Measurements from ENCODE around the gene MED25. TPM values are rescaled to one million over a fixed set of nuclear protein-coding genes. Genes with fewer than 3 reads are reported as not detected.
A peak's percentile ranks its signal among the peaks of the same experiment; 100 is the strongest.

MED25 gene
- total and polyA plus RNA-seq, 9 of the 15 experiments (the other 6 are each of a cell fraction or from before 2014, with no cell fraction given), result 4.1 to 93.9 (median 19.3) TPM

DNA sequence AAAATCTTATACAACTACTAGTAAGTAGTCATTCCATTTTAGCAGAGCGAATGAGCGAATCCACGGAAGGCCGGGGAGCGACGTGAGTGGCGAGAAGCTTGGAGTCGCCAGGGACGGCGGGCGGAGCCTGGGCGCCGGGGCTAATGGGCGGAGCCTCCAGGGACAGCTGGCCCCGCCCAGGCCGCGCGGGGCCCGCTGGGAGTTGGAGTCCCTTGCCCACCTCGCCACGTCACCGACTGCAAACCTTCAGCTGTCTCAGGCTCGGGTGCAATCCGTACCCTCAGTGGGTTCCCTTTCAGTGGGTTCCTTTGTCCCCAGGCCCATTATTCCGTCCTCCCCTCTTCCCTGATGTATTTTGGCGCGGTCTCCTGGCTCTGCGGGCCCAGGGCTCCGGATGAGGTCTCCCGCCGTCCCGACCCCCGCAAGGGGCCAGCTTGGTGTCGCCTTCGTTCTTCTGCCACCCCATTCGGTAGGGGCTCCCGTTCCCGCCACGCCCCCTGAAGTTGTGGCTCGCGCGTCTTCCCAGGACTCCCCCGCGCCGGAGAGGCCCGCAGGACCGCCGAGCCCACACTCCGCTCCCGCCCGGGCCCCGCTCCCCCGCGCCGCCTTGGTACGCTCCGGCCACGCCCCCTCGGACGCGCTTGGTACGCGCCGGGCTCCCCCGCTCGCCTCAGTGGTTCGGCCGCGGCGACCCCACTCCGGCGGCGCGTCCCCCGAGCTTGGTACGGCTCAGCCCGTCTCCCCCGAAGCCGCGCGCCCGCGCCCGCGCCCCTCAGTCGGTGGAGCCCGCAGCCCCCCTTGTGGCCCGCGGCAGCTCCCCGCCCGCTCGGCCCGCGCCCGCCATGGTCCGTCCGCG is 32.6 kb downstream of the MED25 start, which contains the start of gene PTOV1 (continued):
- TF ChIP-seq, protein P1, sequence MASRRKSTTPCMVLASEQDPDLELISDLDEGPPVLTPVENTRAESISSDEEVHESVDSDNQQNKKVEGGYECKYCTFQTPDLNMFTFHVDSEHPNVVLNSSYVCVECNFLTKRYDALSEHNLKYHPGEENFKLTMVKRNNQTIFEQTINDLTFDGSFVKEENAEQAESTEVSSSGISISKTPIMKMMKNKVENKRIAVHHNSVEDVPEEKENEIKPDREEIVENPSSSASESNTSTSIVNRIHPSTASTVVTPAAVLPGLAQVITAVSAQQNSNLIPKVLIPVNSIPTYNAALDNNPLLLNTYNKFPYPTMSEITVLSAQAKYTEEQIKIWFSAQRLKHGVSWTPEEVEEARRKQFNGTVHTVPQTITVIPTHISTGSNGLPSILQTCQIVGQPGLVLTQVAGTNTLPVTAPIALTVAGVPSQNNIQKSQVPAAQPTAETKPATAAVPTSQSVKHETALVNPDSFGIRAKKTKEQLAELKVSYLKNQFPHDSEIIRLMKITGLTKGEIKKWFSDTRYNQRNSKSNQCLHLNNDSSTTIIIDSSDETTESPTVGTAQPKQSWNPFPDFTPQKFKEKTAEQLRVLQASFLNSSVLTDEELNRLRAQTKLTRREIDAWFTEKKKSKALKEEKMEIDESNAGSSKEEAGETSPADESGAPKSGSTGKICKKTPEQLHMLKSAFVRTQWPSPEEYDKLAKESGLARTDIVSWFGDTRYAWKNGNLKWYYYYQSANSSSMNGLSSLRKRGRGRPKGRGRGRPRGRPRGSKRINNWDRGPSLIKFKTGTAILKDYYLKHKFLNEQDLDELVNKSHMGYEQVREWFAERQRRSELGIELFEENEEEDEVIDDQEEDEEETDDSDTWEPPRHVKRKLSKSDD (conservative IDR thresholded peaks at IDR 0.05; ENCODE audit: low read length), result no peak
- no peak for TF ChIP-seq EHMT2 (IDR thresholded peaks at IDR 0.05)
- TF ChIP-seq ETV1 (tag; conservative IDR thresholded peaks at IDR 0.05; ENCODE audit: low read depth), result no peak
- TF ChIP-seq RBM22 (IDR thresholded peaks at IDR 0.05; ENCODE audit: low read depth, low read length, poor library complexity, severe bottlenecking), result no peak
- peak; percentile 92 for TF ChIP-seq HCFC1 (IDR thresholded peaks at IDR 0.05; ENCODE audit: low read depth, low read length)
- peak; percentile 80 for TF ChIP-seq SUPT5H (IDR thresholded peaks at IDR 0.05)
- TF ChIP-seq ZNF324 (CRISPR knock-in tag; IDR thresholded peaks at IDR 0.05), result no peak
- TF ChIP-seq EP300 (IDR thresholded peaks at IDR 0.05; ENCODE audit: low read length), result peak; percentile 14; the same call in 1 of the 2 replicates
- TF ChIP-seq NCOA4 (IDR thresholded peaks at IDR 0.05; ENCODE audit: partially characterized antibody), result no peak
- TF ChIP-seq TOE1 (IDR thresholded peaks at IDR 0.05; ENCODE audit: borderline replicate concordance), result peak; percentile 83; the same call in 1 of the 2 replicates
- TF ChIP-seq TOE1 (CRISPR knock-in tag; IDR thresholded peaks at IDR 0.05; ENCODE audit: borderline replicate concordance, low read depth), result no peak
- peak; percentile 26 for TF ChIP-seq ASH1L (IDR thresholded peaks at IDR 0.05; ENCODE audit: borderline replicate concordance, low read depth, partially characterized antibody)
- TF ChIP-seq, protein P2, sequence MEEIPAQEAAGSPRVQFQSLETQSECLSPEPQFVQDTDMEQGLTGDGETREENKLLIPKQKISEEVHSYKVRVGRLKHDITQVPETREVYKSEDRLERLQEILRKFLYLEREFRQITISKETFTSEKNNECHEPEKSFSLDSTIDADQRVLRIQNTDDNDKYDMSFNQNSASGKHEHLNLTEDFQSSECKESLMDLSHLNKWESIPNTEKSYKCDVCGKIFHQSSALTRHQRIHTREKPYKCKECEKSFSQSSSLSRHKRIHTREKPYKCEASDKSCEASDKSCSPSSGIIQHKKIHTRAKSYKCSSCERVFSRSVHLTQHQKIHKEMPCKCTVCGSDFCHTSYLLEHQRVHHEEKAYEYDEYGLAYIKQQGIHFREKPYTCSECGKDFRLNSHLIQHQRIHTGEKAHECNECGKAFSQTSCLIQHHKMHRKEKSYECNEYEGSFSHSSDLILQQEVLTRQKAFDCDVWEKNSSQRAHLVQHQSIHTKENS (CRISPR knock-in tag; IDR thresholded peaks at IDR 0.05), result no peak
- TF ChIP-seq, protein P3, sequence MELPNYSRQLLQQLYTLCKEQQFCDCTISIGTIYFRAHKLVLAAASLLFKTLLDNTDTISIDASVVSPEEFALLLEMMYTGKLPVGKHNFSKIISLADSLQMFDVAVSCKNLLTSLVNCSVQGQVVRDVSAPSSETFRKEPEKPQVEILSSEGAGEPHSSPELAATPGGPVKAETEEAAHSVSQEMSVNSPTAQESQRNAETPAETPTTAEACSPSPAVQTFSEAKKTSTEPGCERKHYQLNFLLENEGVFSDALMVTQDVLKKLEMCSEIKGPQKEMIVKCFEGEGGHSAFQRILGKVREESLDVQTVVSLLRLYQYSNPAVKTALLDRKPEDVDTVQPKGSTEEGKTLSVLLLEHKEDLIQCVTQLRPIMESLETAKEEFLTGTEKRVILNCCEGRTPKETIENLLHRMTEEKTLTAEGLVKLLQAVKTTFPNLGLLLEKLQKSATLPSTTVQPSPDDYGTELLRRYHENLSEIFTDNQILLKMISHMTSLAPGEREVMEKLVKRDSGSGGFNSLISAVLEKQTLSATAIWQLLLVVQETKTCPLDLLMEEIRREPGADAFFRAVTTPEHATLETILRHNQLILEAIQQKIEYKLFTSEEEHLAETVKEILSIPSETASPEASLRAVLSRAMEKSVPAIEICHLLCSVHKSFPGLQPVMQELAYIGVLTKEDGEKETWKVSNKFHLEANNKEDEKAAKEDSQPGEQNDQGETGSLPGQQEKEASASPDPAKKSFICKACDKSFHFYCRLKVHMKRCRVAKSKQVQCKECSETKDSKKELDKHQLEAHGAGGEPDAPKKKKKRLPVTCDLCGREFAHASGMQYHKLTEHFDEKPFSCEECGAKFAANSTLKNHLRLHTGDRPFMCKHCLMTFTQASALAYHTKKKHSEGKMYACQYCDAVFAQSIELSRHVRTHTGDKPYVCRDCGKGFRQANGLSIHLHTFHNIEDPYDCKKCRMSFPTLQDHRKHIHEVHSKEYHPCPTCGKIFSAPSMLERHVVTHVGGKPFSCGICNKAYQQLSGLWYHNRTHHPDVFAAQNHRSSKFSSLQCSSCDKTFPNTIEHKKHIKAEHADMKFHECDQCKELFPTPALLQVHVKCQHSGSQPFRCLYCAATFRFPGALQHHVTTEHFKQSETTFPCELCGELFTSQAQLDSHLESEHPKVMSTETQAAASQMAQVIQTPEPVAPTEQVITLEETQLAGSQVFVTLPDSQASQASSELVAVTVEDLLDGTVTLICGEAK (IDR thresholded peaks at IDR 0.05), result peak; percentile 48
- TF ChIP-seq, protein P3 (CRISPR knock-in tag; IDR thresholded peaks at IDR 0.05), result no peak

All from K562 (cell line).